Stimulated activated CD4-positive, alpha-beta T cell treated with anti-CD3 and anti-CD28 coated beads, TNF-alpha, amount 100 ng/mL, for 48 hours (primary cell): ENCODE results near the gene RAE1.

Experiments
- DNase-seq, 3 donors: peaks; one replicate each; pipeline ENCODE4 v3.0.0-alpha.2; 2020; ENCODE audit warnings: low read depth in 3 of 3

Gene RAE1

DNA sequence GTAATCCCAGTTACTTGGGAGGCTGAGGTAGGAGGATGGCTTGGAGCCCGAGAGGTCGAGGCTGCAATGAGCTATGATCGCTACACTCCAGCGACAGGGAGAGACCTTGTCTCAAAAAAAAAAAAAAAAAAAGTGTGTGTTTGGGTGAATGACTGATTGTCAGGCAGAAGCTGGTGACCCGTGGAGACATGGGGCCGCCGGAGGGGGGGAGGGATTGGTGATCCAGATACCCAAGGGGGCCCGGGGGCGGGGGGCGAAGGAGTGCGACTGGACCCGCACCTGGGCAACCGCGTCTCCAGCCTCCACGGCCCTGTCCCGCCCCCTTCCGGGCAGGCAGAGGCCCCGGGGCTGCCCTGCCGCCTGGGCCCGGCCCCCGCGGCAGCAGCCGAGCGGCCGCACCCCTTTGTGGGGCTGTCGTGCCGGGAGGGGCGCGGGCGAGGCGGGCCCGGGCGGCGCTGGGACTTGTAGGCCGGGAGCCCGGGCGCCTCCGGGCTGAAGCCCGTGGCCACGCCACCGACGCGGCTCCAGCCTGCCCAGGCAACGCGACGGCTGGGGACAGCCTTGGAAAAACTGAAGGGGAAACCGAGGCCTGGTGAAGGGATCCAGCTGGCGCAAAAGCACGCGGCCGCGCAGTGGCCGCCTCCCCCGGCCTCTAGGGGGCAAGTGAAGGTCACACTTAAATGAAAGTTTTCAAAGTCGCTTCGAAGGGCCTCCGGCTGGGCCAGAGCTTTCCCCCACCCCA lies 38.1 kb downstream of the RAE1 start:
- DNase-seq = peak in 1 of 3 donors; percentile 56

DNA sequence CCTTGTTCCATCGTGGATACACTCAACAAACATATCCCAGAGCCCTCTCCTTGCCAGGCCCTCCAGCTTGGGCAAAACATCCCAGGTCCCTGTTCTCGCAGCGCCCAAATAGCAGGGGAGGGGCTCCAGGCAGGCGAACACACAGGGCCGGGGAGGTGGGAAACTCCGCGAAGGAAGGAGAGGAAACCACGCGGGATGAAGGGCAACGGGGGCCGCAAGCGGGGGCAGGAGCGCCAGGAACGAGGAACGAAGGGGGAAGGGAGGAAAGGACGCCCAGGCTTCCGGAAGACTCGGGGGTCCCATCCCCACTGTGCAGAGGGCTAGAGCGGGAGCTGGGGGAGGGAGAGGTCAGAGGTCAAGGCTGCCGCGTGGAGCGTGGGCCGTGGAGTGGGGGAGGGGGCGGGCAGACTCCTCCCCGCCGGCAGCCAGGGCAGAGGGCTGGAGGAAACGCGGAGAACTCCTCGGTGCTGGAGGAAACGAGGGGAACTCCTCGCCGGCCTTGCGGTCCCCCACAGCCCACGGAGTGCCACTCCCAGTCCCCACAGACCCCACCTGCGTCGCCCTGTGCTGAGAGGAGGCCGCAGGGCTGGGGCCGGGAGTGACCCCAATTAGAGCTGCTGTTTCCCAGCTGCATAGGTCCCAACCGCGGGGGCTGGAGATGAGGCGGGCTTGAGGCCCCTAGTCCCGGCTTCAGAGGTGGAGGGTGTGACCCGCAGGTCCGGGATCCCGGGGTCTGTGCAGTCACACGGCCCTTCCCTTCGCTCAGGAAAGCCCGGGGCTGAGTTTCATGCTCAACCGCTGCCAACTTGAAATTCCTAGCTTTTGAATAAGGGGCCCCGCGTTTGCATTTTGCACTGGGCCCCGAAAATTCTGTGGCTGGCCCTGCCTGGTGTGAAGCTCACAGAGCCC lies 38.9 kb downstream of the RAE1 start:
- DNase-seq = peak in 1 of 3 donors; percentile 58

DNA sequence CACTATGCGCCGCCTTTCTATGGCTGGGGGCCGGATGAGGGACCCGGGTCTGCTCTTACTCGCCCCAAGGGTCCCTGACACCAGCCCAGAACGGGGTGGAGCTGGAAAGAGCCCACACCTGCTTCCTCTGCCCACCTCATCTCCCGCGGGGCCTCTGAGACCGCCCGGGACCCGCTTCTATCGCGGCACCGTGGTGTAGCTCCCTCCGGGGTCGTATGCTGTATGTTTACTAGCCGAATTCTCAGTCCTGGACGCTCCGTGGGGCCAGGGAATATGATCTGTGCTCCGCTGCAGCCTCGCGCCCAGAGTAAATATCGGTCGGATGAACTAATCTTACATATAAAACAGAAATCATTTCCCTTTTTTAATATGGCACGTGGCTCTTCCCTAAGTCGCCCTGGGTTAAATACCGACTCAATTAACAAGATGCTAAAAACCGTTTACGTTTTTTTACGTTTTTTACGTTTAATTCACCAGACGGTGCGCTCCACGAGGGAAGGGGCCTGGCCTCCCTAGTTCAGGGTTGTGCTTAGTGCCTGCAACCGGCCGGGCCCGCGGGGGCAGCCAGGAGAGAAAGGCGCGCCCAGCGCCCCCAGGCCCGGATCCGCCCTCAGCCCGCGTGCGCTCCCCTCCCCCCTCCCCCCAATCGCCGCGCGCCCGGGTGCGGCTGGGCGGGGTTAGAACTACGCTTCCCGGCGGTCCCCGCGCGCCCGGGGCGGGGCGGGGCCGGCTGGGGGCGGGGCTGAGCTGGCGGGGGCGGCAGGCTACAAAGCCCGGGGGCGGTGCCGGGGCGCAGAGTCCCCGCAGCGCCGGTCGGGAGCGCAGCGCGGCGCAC lies 39.8 kb downstream of the RAE1 start, which contains the start of gene RBM38:
TSS of gene RBM38 (plus strand) at position 793 of the 835 bp plus-strand sequence. CDS start 186 bp downstream, outside the sequence.
- DNase-seq = peak; percentile 67 to 78 (median 72)

DNA sequence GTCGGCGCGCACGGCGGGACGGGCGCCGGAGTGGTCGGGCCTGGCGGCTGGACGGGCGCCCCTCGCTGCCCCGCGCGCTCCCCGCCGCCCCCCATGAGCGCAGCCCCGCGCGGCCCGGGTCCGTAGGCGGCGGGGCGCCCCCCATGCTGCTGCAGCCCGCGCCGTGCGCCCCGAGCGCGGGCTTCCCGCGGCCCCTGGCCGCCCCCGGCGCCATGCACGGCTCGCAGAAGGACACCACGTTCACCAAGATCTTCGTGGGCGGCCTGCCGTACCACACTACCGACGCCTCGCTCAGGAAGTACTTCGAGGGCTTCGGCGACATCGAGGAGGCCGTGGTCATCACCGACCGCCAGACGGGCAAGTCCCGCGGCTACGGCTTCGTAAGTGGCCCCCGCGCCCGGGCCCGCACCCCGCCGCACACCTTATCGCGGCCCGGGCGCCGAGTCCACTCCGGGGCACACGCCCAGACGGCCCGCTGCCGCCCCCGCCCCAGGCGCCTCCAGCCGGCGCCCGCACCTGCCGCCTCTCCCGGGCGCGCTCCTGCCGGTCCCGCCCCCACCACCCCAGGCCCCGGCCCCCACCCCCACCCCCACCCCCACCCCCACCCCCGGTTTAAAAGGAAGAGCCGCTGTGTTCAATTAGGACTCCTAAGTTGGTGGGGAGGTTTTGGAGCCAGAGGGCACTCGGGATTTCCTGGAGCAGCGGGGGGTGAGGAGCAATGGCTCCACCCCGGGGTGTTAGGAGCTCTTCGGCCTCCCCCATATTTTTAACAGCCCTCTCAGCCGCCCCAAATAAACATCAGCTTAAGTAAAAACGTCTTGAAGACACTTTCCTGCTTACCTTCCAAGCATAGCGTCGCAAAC lies 40.6 kb downstream of the RAE1 start:
- DNase-seq = no peak

DNA sequence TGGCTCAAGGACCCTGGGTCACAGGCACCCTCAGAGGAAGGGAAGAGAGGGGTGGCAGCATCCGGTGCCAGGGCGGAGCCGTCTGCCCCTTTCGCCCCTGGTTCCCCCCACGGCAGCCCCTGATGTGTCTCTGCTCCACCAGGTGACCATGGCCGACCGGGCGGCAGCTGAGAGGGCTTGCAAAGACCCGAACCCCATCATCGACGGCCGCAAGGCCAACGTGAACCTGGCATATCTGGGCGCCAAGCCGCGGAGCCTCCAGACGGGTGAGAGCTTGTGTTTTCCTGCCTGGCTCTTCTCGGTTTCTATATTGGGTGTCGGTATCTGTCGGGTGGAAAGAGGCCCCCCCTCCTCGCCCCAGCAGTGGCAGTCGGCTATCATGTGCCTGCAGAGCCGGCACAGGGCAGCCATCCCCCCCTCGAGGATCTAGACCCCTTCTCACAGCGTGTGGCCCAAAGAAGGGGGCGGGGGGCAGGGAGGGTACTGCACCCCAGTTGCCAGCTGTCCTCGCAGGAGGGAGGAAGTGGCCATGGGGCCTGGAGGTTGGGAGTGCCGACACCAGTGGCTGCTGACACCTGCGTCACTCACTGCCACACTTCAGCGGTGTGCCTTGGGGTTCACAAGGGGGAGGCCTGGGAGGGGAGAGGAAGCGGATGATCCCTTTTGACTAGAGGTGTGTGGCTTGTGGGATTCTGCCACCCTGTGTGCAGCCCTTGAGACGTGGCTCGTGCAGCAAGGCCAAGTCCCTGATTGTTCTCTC lies 41.6 kb downstream of the RAE1 start:
- peak in 1 of 3 donors; percentile 53 for DNase-seq

DNA sequence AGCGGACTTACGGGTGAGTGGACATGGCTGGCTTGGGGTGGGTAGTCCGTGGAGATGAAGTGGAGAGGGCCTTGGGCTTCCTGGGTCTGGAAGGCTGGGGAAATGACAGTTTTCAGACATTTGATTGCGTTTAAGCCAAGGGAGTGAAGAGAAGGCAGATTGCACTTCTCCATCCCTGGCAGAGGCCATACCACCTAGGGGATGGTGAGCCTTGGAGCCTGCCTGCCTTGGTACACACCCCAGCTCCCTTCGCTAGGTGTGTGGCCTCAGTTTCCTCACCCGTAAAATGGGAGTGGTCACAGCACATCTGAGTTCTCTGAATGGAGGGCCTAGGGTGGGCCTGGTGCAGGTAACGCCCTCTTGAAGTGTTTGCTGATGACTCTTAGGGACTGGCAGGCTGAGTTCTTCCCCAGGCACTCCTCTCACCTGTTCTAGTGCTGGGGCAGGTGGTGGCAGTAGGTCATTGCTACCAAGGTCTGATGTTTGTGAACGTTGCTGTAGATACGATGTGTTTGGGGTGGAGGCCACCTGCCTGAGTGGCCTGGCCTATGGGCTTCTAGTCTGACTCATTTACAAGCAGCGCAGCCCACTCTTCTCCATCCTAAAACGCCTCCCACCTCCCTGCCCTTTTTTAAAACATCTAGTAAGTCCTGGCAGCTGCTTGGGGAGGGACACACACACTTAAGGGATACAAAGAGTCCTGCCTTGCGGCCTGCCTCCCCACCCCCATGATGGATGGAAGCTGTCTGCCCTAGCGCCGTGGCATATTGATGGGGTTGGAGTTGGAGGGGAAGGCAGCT lies 42.5 kb downstream of the RAE1 start:
- no peak for DNase-seq

DNA sequence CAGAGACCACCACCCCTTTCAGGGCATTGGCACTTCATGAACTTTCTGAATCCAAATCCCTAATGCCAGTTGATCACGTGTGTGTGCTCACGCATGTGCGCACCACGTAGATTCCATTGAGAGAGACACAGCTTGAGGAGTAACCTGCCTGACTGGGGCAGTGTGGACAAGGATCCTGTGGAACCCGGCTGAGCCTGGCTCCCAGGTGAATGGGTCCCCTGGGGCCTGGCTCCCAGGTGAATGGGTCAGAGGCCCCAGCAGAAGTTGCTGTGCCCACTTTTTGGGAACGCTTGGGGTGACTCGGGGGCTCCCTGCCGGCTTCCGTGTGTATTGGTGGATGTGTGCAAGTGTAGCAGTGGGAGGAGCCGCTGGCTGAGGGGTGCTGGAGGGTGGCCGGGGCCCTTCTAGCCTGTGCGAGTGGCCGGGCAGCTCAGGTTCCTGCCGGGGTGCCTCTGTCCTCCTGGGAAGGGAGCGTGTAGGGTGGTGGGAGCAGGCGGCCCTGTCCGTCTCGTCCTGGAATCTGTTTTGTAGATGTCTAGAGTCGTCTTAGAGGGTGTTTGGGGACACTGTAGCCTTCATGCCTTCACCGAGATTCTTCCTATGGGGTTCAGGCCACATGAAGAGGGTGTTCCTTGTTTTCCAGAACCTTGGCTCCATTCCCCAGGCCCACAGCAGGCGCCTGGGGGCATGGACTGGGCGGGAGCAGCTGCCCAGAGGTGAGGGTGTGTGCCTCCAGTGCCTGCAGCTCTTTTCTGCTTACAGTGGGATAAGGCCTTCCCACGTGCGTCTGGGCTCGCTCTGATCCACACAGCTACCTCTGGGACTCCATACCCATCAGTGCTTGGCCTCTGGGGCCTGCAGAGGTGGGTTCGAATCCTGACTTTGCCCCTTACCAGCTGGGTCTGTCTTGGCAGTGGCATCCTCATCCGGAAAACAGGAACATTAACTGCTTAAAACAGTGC lies 43.3 kb downstream of the RAE1 start:
- no peak for DNase-seq

DNA sequence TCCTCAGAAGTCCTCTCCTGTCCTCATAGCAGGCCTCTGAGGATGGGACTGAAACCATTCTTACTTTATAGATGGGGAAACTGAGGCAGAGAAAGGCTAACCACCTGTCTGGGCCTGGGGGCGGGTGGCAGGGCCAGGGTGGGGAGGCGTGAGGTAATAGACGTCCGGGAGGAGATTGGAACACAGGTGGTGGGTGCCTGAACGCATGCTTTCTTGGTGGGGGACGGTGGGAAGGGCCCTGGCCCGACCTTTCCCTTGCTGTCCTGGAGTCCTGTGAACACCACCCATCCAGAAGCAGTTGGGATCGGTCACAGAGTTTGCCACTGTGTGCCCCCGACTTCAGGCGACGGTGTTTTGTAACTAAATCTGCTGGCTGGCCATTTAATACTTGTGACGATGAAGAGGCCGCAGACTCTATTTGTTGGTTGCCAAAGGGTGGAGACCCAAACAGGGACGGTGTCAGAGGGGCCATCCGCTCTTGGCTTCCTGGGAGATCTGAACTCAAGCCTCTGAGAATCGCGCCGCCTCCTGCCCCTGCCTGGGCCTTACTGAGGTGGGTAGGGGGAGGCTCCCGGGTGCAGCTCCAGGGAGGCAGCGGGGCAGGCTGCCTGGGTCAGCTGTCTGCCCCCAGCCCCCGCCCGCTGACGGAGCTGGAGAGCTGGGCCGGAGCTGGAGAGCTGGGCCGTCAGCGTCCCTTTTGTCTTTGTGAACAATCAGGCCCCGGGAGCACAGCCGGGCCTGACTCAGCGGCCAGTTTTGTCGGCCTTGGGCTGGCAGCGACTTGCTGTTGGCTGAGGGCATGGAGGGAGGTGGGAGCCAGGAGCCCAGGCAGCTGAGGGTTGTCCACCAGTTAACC lies 44.3 kb downstream of the RAE1 start:
- no peak for DNase-seq

DNA sequence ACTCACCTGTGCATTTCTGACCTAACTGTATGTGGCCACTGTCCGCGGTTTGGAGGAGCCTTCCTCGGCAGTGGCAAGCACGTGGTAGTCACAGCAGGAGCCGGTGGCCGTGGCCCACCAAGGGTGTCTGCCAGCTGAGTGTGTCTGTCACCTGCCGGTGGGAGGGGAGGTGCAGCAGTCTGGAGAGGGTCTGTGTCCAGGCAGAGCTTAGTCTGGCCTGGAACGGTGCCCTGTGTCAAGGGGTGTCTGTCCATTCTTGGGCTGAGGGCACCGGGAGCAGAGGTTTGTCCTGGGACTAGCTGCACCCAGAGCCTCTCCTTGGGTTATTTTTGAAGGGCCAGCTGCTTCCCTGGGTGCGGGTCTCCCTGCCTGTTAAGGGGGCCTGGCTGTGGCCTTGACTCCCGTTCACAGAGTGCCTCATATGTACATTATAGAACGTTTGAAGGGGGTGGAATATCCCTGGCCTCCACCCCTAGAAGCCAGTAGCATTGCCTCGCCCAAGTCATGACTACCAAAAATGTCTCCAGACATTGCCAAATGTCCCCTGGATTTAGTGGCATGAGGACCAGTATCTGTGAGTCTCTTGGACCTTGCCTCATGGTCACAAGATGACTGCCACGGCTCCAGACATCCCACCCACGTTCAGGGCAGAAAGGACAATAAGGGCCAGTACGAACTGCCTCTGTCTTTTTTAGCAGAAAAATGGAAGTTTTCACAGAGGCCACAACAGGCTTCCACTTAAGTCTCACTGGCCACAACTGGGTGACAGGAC lies 45.3 kb downstream of the RAE1 start:
- DNase-seq = no peak

DNA sequence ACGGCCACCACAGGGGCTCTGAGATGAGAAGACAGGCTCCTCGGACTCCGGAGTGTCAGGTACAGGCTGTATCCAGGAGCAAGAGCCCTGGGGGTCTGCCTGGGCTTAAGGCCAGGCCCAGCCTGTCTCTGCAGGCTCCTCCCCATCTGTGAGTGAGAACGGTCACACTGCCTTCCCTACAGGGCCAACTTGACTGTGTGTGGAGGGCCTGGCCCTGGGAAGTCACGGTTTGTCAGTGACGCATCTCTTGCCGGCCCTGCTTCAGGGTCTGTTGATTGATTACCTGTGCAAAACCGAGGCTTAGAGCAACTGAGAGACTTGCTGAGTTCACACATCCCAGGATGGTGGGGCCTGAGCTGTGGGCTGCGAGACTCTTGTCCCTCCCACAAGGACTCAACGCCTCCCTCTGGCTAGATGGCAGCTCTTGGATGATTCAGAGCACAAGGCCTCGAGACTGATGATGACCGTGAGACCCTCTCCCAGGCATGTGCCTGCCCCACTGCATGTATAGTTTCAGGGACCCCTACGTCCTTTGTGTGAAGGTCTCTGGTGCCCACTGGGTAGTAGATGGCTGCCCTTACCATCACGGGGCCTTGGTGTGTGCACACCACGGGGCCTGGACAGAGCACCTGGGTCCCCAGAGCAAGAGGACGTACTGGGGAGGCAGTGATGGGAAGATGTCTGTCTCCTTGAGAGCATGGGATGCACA lies 46.1 kb downstream of the RAE1 start:
- DNase-seq = no peak

DNA sequence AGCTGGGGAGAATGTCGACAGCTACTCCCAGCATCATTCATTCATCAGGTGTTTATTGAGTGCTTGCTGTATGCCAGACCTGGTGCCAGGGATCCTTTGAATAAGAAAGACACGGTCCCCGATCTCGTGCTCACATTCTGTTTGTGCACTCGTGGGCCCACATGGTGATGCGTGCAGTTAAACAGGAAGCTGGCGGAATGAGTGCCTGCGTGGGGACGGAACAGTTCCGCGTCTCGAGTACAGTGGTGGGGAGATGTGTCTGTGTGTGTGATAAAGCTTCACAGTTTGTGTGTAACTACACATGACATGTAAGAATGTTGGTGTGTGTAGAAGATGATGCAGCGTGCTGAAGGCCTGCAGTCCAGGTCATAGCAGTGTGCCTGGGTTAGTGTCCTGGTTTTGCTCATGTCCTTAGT lies 46.6 kb downstream of the RAE1 start:
- DNase-seq = no peak

DNA sequence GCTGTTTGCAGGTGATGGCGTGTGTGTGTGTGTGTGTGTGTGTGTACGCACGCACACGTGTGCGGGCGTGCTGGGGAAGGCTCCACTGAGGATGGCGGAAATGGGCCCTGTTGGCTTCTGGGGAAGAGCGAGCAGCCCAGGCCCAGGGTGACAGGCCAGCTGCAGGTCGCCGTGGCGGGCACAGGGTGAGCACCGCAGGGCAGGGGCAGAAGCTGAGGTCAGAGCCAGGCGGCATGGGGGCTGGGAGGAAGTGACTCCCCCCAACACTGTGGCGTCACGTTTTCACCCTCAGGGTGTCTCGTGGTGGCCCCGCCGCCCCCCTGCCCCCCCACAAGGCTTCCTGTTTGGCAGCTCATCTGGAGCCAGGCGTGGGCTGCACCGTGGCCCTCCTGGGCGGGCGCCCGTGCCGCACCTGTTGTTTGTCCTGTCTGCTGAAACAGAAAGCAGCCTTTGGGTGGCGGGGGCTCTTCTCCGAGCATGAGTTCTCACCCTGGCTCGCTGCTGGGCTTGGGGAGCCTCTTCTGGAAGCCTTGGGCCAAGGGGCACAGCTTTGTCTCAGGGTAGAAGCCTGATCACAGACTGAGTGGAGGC lies 47.3 kb downstream of the RAE1 start:
- peak; percentile 48 to 76 (median 76) for DNase-seq

DNA sequence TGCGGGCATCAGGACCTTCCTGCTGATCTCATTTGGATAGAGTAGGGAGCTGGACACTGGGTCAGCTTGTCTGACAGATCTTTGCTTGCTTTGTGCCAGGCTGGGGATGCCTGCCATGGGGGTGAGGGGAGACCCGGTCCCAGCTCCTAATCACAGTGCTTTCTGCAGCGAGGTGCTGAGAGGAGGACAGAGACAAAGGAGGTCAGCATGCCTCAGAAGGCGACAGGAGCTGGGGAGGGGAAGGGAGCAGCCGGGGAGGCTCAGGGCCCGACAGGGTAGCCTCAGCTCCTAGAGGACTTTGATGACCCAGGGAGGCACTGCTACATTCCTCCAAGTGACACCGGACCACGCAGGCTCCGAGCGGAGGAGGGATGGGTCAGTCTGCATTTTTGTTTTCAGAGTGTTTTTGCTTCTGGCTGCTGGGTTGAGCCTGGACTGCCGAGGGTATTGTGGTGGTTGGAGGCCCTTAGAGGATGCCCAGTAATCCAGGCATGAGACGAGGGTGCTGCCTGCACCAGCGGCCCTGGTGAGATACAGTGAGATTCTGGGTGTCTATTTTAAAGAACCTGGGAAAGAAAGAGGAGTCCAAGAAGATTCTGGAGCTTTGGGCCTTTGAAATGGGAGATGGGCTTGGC lies 48.0 kb downstream of the RAE1 start:
- no peak for DNase-seq

DNA sequence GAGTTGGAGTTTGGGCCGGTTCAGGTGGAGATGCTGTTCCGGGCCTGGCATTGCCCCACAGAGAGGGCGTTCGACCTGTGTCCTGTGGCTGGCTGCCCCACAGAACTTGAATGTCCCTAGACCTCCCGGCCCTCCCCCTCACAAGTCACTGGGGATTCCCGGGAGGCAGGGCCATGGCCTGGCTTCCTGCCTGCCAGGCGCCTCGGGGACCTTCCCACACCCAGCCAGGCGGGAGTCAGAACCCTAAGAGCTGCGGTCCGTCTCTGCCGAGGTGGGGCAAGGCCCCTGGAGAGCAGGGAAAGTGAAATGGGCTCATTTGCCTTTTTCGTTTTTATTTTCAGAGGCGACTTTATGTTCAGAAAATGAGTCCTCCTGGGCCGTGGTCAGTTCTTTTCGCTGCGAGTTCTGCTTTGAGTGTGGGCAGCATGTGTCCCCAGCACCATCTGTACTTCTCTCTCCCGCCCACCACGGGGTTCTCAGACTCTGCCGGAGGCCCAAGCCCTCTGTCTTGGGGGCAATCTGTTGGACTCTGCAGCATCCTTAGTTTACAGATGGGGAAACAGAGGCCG lies 48.6 kb downstream of the RAE1 start:
- peak in 1 of 3 donors; percentile 55 for DNase-seq
